HG03342 (cell line): ENCODE measurements around the gene PLCE1.
"Not testable (repeated sequence)": the region's sequence is repeated elsewhere in the genome, so short reads cannot be mapped to it uniquely, and the experiment has no call there.

Source experiments
- ATAC-seq: cut with Tn5 transposase; IDR thresholded peaks from one replicate; pipeline ENCODE4 v1.9.1; 2021; ENCODE audit warnings: mild to moderate bottlenecking, moderate library complexity; ENCODE audit not compliant: unreplicated experiment

PLCE1 gene

GRCh38 chr10:93993782-93994437, at the start of gene PLCE1:
Gene PLCE1, plus strand, starts transcription at chr10:93993931. Its CDS starts 37,116 bp downstream, at chr10:94031047.
- no peak for ATAC-seq

- ATAC-seq, result no peak
Measured at GRCh38 chr10:93945819-93946218, 47.9 kb upstream of the PLCE1 start.

GRCh38 chr10:93947055-93947454, 46.7 kb upstream of the PLCE1 start:
- ATAC-seq, result no peak

GRCh38 chr10:93947524-93947923, 46.2 kb upstream of the PLCE1 start:
- ATAC-seq, result no peak

- ATAC-seq, result no peak
Measured at GRCh38 chr10:93951905-93952304, 41.8 kb upstream of the PLCE1 start.

- ATAC-seq, result no peak
Measured at GRCh38 chr10:93954299-93954698, 39.4 kb upstream of the PLCE1 start.

GRCh38 chr10:93954726-93955363, 38.9 kb upstream of the PLCE1 start:
- ATAC-seq, result no peak

GRCh38 chr10:93958834-93959233, 34.9 kb upstream of the PLCE1 start:
- no peak for ATAC-seq

GRCh38 chr10:93960988-93961387, 32.7 kb upstream of the PLCE1 start:
- not testable (repeated sequence) for ATAC-seq

- no peak for ATAC-seq
Measured at GRCh38 chr10:93962973-93963372, 30.8 kb upstream of the PLCE1 start.

- no peak for ATAC-seq
Measured at GRCh38 chr10:93963434-93963833, 30.3 kb upstream of the PLCE1 start.

GRCh38 chr10:93965911-93966310, 27.8 kb upstream of the PLCE1 start:
- ATAC-seq, result no peak

GRCh38 chr10:93967756-93968155, 26.0 kb upstream of the PLCE1 start:
- ATAC-seq, result no peak

GRCh38 chr10:93968540-93968945, 25.2 kb upstream of the PLCE1 start:
- no peak for ATAC-seq

GRCh38 chr10:93970433-93971010, 23.2 kb upstream of the PLCE1 start:
- not testable (repeated sequence) for ATAC-seq

GRCh38 chr10:93973748-93974445, 19.8 kb upstream of the PLCE1 start:
- no peak for ATAC-seq

- no peak for ATAC-seq
Measured at GRCh38 chr10:93977442-93977841, 16.3 kb upstream of the PLCE1 start.

- no peak for ATAC-seq
Measured at GRCh38 chr10:93980486-93980885, 13.2 kb upstream of the PLCE1 start.

GRCh38 chr10:93991114-93991513, 2.6 kb upstream of the PLCE1 start:
- ATAC-seq, result no peak

GRCh38 chr10:93991596-93992284, 2.0 kb upstream of the PLCE1 start:
- no peak for ATAC-seq

- ATAC-seq, result no peak
Measured at GRCh38 chr10:93992400-93993030, 1.2 kb upstream of the PLCE1 start.
